Measurements from ENCODE around the gene SLC35G3. TPM values are rescaled to one million over a fixed set of nuclear protein-coding genes. Genes with fewer than 3 reads are reported as not detected.
"Not testable (repeated sequence)": the region's sequence is repeated elsewhere in the genome, so short reads cannot be mapped to it uniquely, and the experiment has no call there.

SLC35G3 gene
- total RNA-seq, 1 experiment from 2014 or later = not detected

DNA sequence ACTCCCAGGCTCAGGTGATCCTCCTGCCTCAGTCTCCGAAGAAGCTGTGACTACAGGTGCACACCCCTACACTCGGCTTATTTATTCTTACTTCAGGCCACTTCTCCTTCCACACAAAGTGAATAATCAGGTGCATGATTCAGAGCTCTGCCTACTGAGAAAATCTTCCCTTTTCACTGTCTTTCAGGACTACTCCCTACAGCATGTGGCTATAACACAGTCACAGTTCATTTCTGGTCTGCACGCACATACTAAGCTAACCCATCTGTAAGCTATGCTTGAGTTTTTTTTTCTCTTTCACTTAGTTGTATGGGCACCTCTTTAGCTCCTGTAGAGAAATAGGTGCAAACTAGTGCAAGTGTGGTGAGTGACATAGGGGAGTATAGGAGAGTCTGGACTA is 41.1 kb upstream of the SLC35G3 start:
- Histone ChIP-seq H2BK20ac (ENCODE audit: low read depth, low read length, poor library complexity, severe bottlenecking) (no peak overlapping the region), H2BK12ac (ENCODE audit: insufficient read length, low read depth, low read length) (no peak overlapping the region), H3K18ac (ENCODE audit: insufficient read length, low read depth, low read length) (no peak overlapping the region), H4K20me1 (ENCODE audit: control insufficient read depth, insufficient read depth, insufficient read length) (no peaks in the 10 kb centered on the region), H3K4me2 (ENCODE audit: insufficient read depth, insufficient read length, low read length) (no peak overlapping the region), H3K56ac (ENCODE audit: insufficient read length, low read depth, low read length) (no peak overlapping the region), H3K9me3 (ENCODE audit: control insufficient read depth, low read depth, low read length) (no peaks in the 10 kb centered on the region), H2BK120ac (ENCODE audit: low read depth, low read length, poor library complexity, severe bottlenecking) (no peak overlapping the region), H2AK5ac (ENCODE audit: insufficient read length, low read length) (no peak overlapping the region), H3K4me1 (ENCODE audit: insufficient read depth, low read length) (no peaks in the 10 kb centered on the region), H2BK5ac (ENCODE audit: insufficient read length, low read length) (no peak overlapping the region), H4K91ac (ENCODE audit: insufficient read length, low read depth, low read length) (no peak overlapping the region), H4K8ac (replicated peaks; ENCODE audit: insufficient read length, low read depth, low read length) (no peak overlapping the region), H3K27me3 (ENCODE audit: insufficient read depth, low read length) (no peaks in the 10 kb centered on the region), H2BK15ac (ENCODE audit: low read depth, low read length) (no peak overlapping the region), H3K4ac (ENCODE audit: low read depth, low read length) (no peak overlapping the region), H3K79me2 (ENCODE audit: insufficient read depth, low read length) (no peaks in the 10 kb centered on the region), H3T11ph (ENCODE audit: low read length) (no peak overlapping the region), H2AFZ (ENCODE audit: low read length) (no peak overlapping the region), H3K27ac (ENCODE audit: insufficient read length, low read depth, low read length) (no peak overlapping the region), H3K23me2 (ENCODE audit: insufficient read length, low read depth, low read length, poor library complexity, severe bottlenecking) (no peaks in the 10 kb centered on the region), H3K14ac (ENCODE audit: insufficient read depth, low read length) (no peak overlapping the region), H3K23ac (ENCODE audit: insufficient read length, low read depth, low read length) (no peak overlapping the region), H4K5ac (ENCODE audit: insufficient read length, low read depth, low read length) (no peak overlapping the region), H3K79me1 (ENCODE audit: insufficient read depth, low read depth, low read length, poor library complexity, severe bottlenecking) (no peaks in the 10 kb centered on the region), H3K9ac (ENCODE audit: extremely low read depth, insufficient read length, low read length) (no peak overlapping the region)
- TF ChIP-seq, protein P1, sequence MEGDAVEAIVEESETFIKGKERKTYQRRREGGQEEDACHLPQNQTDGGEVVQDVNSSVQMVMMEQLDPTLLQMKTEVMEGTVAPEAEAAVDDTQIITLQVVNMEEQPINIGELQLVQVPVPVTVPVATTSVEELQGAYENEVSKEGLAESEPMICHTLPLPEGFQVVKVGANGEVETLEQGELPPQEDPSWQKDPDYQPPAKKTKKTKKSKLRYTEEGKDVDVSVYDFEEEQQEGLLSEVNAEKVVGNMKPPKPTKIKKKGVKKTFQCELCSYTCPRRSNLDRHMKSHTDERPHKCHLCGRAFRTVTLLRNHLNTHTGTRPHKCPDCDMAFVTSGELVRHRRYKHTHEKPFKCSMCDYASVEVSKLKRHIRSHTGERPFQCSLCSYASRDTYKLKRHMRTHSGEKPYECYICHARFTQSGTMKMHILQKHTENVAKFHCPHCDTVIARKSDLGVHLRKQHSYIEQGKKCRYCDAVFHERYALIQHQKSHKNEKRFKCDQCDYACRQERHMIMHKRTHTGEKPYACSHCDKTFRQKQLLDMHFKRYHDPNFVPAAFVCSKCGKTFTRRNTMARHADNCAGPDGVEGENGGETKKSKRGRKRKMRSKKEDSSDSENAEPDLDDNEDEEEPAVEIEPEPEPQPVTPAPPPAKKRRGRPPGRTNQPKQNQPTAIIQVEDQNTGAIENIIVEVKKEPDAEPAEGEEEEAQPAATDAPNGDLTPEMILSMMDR (conservative IDR thresholded peaks at IDR 0.05) = no peak
- peaks cover 0 to 7% of the 10 kb centered on the region in 2 experiments; a peak in 2 of 5 replicates for H3K9me3 Mint-ChIP-seq
- H3K36me3 Mint-ChIP-seq (ENCODE audit: insufficient read depth in 1 of 3, low read depth in 3 of 3) = no peaks in the 10 kb centered on the region; a peak in 1 of 7 replicates
- DNase-seq = no peak
- peaks cover 22% of the 10 kb centered on the region for H3K27me3 Mint-ChIP-seq (ENCODE audit: low read depth)
- no peak overlapping the region for H3K4me3 Mint-ChIP-seq
- no peak overlapping the region for H3K27ac Mint-ChIP-seq
- WGBS (ENCODE audit: extremely low coverage, insufficient read length, low lambda C conversion rate) = no CpG with 5 or more reads among the region's 3 CpGs
- peaks cover 0 to under 1% of the 10 kb centered on the region in 2 experiments; a peak in 2 of 4 replicates for H3K4me1 Mint-ChIP-seq

DNA sequence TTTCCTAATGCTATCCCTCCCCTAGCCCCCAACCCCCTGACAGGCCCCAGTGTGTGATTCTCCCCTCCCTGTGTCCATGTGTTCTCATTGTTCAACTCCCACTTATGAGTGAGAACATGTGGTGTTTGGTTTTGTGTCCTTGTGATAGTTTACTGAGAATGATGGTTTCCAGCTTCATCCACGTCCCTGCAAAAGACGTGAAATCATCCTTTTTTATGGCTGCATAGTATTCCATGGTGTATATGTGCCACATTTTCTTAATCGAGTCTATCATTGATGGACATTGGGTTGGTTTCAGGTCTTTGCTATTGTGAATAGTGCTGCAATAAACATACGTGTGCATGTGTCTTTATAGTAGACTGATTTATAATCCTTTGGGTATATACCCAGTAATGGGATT is 40.1 kb upstream of the SLC35G3 start:
- not testable (repeated sequence) for H2BK15ac ChIP-seq (ENCODE audit: low read depth, low read length); H3K79me1 ChIP-seq (ENCODE audit: insufficient read depth, low read depth, low read length, poor library complexity, severe bottlenecking); H3K23me2 ChIP-seq (ENCODE audit: insufficient read length, low read depth, low read length, poor library complexity, severe bottlenecking); H3K27me3 ChIP-seq (ENCODE audit: insufficient read depth, low read length); H3K56ac ChIP-seq (ENCODE audit: insufficient read length, low read depth, low read length); H4K91ac ChIP-seq (ENCODE audit: insufficient read length, low read depth, low read length); H2BK120ac ChIP-seq (ENCODE audit: low read depth, low read length, poor library complexity, severe bottlenecking); H3K23ac ChIP-seq (ENCODE audit: insufficient read length, low read depth, low read length); H3K4me3 Mint-ChIP-seq; H3K4me1 ChIP-seq (ENCODE audit: insufficient read depth, low read length); H3K14ac ChIP-seq (ENCODE audit: insufficient read depth, low read length); H3K36me3 Mint-ChIP-seq (ENCODE audit: insufficient read depth in 1 of 3, low read depth in 3 of 3); H4K5ac ChIP-seq (ENCODE audit: insufficient read length, low read depth, low read length); H3K4me2 ChIP-seq (ENCODE audit: insufficient read depth, insufficient read length, low read length); H3K18ac ChIP-seq (ENCODE audit: insufficient read length, low read depth, low read length); DNase-seq; H4K8ac ChIP-seq (replicated peaks; ENCODE audit: insufficient read length, low read depth, low read length); H2AFZ ChIP-seq (ENCODE audit: low read length); H3K27ac Mint-ChIP-seq; H2AK5ac ChIP-seq (ENCODE audit: insufficient read length, low read length); H3K79me2 ChIP-seq (ENCODE audit: insufficient read depth, low read length); H3K9ac ChIP-seq (ENCODE audit: extremely low read depth, insufficient read length, low read length); H2BK12ac ChIP-seq (ENCODE audit: insufficient read length, low read depth, low read length); H2BK20ac ChIP-seq (ENCODE audit: low read depth, low read length, poor library complexity, severe bottlenecking); H2BK5ac ChIP-seq (ENCODE audit: insufficient read length, low read length); H3K4me1 Mint-ChIP-seq; H3K9me3 Mint-ChIP-seq; H3T11ph ChIP-seq (ENCODE audit: low read length); H3K4ac ChIP-seq (ENCODE audit: low read depth, low read length); H3K9me3 ChIP-seq (ENCODE audit: control insufficient read depth, low read depth, low read length); H3K27ac ChIP-seq (ENCODE audit: insufficient read length, low read depth, low read length); H4K20me1 ChIP-seq (ENCODE audit: control insufficient read depth, insufficient read depth, insufficient read length)
- WGBS (ENCODE audit: extremely low coverage, insufficient read length, low lambda C conversion rate) = no CpG with 5 or more reads among the region's 4 CpGs
- peaks cover 22% of the 10 kb centered on the region for H3K27me3 Mint-ChIP-seq (ENCODE audit: low read depth)

Measured in H9 (cell line).